Sigmoid colon (tissue), 7 donors: Measurements from ENCODE around the gene CWC27. TPM values are rescaled to one million over a fixed set of nuclear protein-coding genes. Genes with fewer than 3 reads are reported as not detected.
A peak's percentile ranks its signal among the peaks of the same experiment; 100 is the strongest.

ENCODE experiments used
- DNase-seq: peaks from one replicate; pipeline ENCODE4 v3.0.0-alpha.2; 2019
- H3K27ac ChIP-seq, 4 donors: fragments of 200-600 bp; sonication (generic); one replicate each; pipeline ENCODE4 v1.5.1; 2016 to 2019; ENCODE audit warnings: mild to moderate bottlenecking in 1 of 4
- H3K27me3 ChIP-seq, 3 donors: fragments of 200-600 bp; sonication (generic); one replicate each; pipeline ENCODE4 v1.5.1; 2019; ENCODE audit warnings: mild to moderate bottlenecking in 1 of 3
- H3K36me3 ChIP-seq, 4 donors: fragments of 200-600 bp; sonication (generic); one replicate each; pipeline ENCODE4 v1.5.1; 2016 to 2019
- H3K4me1 ChIP-seq, 4 donors: fragments of 200-600 bp; sonication (generic); one replicate each; pipeline ENCODE4 v1.5.1; 2017 to 2019
- H3K4me3 ChIP-seq, 4 donors: fragments of 200-600 bp; sonication (generic); one replicate each; pipeline ENCODE4 v1.5.1; 2017 to 2019; ENCODE audit warnings: mild to moderate bottlenecking in 2 of 4, moderate library complexity in 1 of 4
- H3K9me3 ChIP-seq, 4 donors: fragments of 200-600 bp in 3 of 4; sonication (generic) in 3 of 4; one replicate each; pipeline versions ENCODE4 v1.5.1 to v1.6.1; 2013 to 2019
- EP300 ChIP-seq, 4 donors: sonication (generic); formaldehyde crosslinking; IDR thresholded peaks; one replicate each; pipeline ENCODE4 v1.6.1; 2017; ENCODE audit warnings: antibody characterized with exemption in 4 of 4
- POLR2A ChIP-seq, 2 donors: fragments of 450-650 bp; IDR thresholded peaks; one replicate each; pipeline ENCODE4 v1.6.1; 2016; ENCODE audit warnings: antibody characterized with exemption in 2 of 2, mild to moderate bottlenecking in 2 of 2, moderate library complexity in 2 of 2
- POLR2AphosphoS5 ChIP-seq, 4 donors: sonication (generic); formaldehyde crosslinking; IDR thresholded peaks; one replicate each; pipeline ENCODE4 v1.6.1; 2017; ENCODE audit warnings: antibody characterized with exemption in 4 of 4
- WGBS, 2 donors: extraction: QIAGEN DNeasy Blood & Tissue Kit; methylation state at CpG; one replicate each; pipeline ENCODE4 v1.1.7; 2013; 5-methylcytosine and 5-hydroxymethylcytosine counted together
- intact Hi-C: fragments of 100-400 bp; cut with DNase I; formaldehyde crosslinking; loops from one replicate; pipeline ENCODE4 v1.15.1; 2023
- polyA plus RNA-seq, 3 donors: library from polyadenylated mRNA; stranded (reverse); fragments of 200-250 nt; gene quantifications; one replicate each; pipeline ENCODE4 v1.2.3, GENCODE V29; 2013
- total RNA-seq, 4 donors: library from RNA; depleted of rRNA; stranded (reverse); fragments of >200 nt; gene quantifications; one replicate each; pipeline ENCODE4 v1.1.0, GENCODE V29; 2016
- TF ChIP-seq, protein P1 (sequence below), 4 experiments: fragments of 450-650 bp in 3 of 4; fragments of 200-600 bp in 1 of 4; IDR thresholded peaks; one replicate each; pipeline ENCODE4 v1.5.1; 2016 to 2019; ENCODE audit warnings: antibody characterized with exemption in 4 of 4, mild to moderate bottlenecking in 3 of 4, moderate library complexity in 2 of 4
- donor health status: healthy with polysubstance abuse.
- donor health status: Bipolar disorder and iron deficiency.
- donor health status: healthy.

Gene CWC27, protein sequence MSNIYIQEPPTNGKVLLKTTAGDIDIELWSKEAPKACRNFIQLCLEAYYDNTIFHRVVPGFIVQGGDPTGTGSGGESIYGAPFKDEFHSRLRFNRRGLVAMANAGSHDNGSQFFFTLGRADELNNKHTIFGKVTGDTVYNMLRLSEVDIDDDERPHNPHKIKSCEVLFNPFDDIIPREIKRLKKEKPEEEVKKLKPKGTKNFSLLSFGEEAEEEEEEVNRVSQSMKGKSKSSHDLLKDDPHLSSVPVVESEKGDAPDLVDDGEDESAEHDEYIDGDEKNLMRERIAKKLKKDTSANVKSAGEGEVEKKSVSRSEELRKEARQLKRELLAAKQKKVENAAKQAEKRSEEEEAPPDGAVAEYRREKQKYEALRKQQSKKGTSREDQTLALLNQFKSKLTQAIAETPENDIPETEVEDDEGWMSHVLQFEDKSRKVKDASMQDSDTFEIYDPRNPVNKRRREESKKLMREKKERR
- total RNA-seq: 10 to 100 TPM; 18.9 to 27.7 (median 19.7) TPM
- polyA plus RNA-seq: 10 to 100 TPM; 11.3 to 16.8 (median 15.0) TPM

DNA sequence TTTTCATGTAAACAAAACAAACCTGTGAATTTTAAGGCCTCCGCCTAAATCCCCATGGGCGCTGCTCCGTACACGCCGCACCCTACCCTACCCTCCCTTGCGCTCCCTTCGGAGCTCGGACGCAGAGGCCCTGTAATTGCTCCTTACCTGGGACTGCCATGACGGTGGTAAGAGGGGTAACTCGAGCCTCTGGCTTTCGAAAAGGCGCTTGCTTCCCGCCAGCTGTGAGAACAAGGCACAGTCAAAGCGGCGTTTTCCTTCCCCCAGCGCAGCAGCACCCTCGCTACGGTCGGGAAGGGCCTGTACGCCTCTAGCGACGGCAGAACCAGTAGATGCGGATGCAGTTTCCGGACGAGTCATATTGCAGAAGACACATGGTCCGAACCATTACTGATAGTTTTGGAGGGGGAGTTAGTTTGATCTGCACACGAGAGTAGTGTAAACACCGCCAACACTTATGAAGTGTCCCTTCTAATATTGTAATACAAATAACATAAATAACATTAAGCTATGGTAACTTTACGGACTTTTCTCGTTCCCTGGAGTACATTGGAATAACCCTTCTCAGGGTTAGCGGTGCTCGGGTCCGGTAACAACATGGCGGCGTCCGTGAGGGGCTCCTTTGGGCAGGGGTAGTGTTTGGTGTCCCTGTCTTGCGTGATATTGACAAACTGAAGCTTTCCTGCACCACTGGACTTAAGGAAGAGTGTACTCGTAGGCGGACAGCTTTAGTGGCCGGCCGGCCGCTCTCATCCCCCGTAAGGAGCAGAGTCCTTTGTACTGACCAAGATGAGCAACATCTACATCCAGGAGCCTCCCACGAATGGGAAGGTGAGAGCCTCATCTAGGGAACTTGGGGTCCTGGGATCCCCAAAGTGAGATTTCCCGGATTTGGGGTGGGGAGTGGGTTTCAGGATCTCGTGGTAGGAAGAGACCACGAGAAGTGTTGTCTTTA is at the start of gene CWC27, which contains the start of gene SREK1IP1:
Gene CWC27, plus strand, starts transcription at position 573 of the 955 bp plus-strand sequence. Its CDS starts 217 bp downstream, at position 790.
Gene SREK1IP1, minus strand, starts transcription at position 334 of the 955 bp plus-strand sequence. Its CDS starts 174 bp downstream, at position 160.
- no peaks in the 10 kb centered on the region for H3K9me3 ChIP-seq
- H3K36me3 ChIP-seq: peaks cover 0 to 3% (median 0%) of the 10 kb centered on the region in 4 donors
- no peaks in the 10 kb centered on the region for H3K27me3 ChIP-seq
- 0% methylated on average over 48 of the region's 48 CpGs for WGBS, 2 donors
- H3K4me1 ChIP-seq: peaks cover 0 to 41% (median 34%) of the 10 kb centered on the region in 4 donors
- H3K27ac ChIP-seq: peak within 1 kb of the TSS; percentile 79 to 86 (median 84)
- intact Hi-C loops: loop anchor here (5.0 to 10.0 kb wide), 2 partner anchors 714 to 796 kb away; partner anchors contain the start of genes ADAMTS6, CENPK and PPWD1
- TF ChIP-seq POLR2A (IDR thresholded peaks at IDR 0.05) (peak; percentile 54 to 58), POLR2AphosphoS5 (IDR thresholded peaks at IDR 0.05) (peak; percentile 65 to 88 (median 86)), EP300 (IDR thresholded peaks at IDR 0.05) (no peak)
- H3K4me3 ChIP-seq: peak within 1 kb of the TSS; percentile 64 to 74 (median 72)
- peak; percentile 87 for DNase-seq

DNA sequence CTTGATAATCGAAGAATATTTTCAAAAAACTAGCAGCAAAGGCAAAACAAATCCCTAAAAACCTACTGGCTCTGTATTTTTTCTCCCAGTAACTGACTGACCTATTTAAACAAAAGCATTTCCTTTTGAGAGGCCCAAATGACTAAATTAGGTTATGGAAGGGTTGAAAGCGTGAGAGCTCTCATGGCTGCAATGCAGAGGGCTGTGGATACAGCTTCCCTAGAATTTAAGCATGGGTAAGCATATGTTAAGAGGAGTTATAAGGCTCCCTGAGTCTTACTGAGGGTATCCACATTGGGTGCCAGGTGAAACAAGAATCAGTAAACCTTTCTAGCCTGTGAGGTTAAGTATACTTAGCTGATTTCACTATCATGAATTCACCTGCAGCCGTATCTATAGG is 46.1 kb upstream of the CWC27 start:
- no peak for DNase-seq
- no peak overlapping the region for H3K27ac ChIP-seq
- H3K36me3 ChIP-seq: peaks cover 0 to 51% (median 9%) of the 10 kb centered on the region in 4 donors
- TF ChIP-seq, protein P1, sequence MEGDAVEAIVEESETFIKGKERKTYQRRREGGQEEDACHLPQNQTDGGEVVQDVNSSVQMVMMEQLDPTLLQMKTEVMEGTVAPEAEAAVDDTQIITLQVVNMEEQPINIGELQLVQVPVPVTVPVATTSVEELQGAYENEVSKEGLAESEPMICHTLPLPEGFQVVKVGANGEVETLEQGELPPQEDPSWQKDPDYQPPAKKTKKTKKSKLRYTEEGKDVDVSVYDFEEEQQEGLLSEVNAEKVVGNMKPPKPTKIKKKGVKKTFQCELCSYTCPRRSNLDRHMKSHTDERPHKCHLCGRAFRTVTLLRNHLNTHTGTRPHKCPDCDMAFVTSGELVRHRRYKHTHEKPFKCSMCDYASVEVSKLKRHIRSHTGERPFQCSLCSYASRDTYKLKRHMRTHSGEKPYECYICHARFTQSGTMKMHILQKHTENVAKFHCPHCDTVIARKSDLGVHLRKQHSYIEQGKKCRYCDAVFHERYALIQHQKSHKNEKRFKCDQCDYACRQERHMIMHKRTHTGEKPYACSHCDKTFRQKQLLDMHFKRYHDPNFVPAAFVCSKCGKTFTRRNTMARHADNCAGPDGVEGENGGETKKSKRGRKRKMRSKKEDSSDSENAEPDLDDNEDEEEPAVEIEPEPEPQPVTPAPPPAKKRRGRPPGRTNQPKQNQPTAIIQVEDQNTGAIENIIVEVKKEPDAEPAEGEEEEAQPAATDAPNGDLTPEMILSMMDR (IDR thresholded peaks at IDR 0.05): no peak
- WGBS, 2 donors: 77 to 96% methylated on average over 3 of the region's 3 CpGs
- intact Hi-C loops: no loop called here
- H3K9me3 ChIP-seq: no peaks in the 10 kb centered on the region
- no peaks in the 10 kb centered on the region for H3K27me3 ChIP-seq
- H3K4me3 ChIP-seq: no peak overlapping the region
- no peaks in the 10 kb centered on the region for H3K4me1 ChIP-seq

DNA sequence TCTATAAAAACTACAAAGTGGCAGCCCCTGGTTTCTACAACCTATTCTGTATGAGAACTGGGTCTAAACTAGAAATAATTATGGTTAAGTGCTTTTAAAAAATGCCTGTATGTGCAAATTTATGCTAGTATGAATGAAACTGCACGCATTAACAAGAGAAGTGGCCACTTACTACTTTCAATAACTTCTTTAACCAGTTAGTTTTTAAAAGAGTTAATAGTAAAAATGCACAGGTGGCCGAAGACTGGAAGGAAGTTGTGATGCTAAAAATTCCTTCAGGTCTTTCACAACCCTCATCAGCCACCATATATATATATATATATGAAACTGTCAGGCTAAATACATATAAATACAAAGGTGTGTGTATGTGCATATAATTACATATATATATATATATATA is 41.6 kb upstream of the CWC27 start:
- H3K27me3 ChIP-seq: no peaks in the 10 kb centered on the region
- peaks cover 0 to 54% (median 9%) of the 10 kb centered on the region in 4 donors for H3K36me3 ChIP-seq
- H3K9me3 ChIP-seq: no peaks in the 10 kb centered on the region
- no peak overlapping the region for H3K27ac ChIP-seq
- intact Hi-C loops: no loop called here
- 93 to 94% methylated on average over 2 of the region's 2 CpGs for WGBS, 2 donors
- H3K4me3 ChIP-seq: no peak overlapping the region
- DNase-seq: no peak
- H3K4me1 ChIP-seq: no peaks in the 10 kb centered on the region
- TF ChIP-seq POLR2A (IDR thresholded peaks at IDR 0.05) (no peak), EP300 (IDR thresholded peaks at IDR 0.05) (no peak)
- TF ChIP-seq, protein P1 (IDR thresholded peaks at IDR 0.05): no peak

DNA sequence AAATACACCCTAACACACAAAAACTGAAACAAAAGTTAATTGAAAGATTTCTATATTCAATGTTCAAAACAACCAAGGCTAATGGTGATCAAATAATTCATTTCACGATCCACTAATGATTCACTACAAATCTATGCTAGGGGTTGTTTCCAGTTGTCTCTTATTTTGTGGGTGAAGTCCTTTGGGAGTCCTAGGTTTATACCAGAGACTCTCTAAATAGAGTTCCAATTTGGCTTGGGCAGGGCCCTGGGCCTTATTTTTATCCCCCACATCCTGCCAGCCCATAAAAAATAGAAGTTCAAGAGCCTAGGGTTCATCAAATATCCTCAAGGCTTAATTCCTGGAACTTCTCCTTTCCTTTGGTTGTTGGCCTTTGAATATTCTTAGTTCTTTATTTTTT is 26.3 kb upstream of the CWC27 start:
- 92 to 97% methylated on average over 1 of the region's 1 CpG for WGBS, 2 donors
- no peaks in the 10 kb centered on the region for H3K4me1 ChIP-seq
- intact Hi-C loops: no loop called here
- peaks cover 0 to 25% (median 2%) of the 10 kb centered on the region in 4 donors for H3K36me3 ChIP-seq
- no peaks in the 10 kb centered on the region for H3K9me3 ChIP-seq
- H3K27ac ChIP-seq: no peak overlapping the region
- H3K4me3 ChIP-seq: no peak overlapping the region
- DNase-seq: no peak
- no peaks in the 10 kb centered on the region for H3K27me3 ChIP-seq
- TF ChIP-seq POLR2A (IDR thresholded peaks at IDR 0.05) (no peak), EP300 (IDR thresholded peaks at IDR 0.05) (no peak), POLR2AphosphoS5 (IDR thresholded peaks at IDR 0.05) (no peak)
- TF ChIP-seq, protein P1 (IDR thresholded peaks at IDR 0.05): no peak
